ENCODE data around the gene SPOP.

DNA sequence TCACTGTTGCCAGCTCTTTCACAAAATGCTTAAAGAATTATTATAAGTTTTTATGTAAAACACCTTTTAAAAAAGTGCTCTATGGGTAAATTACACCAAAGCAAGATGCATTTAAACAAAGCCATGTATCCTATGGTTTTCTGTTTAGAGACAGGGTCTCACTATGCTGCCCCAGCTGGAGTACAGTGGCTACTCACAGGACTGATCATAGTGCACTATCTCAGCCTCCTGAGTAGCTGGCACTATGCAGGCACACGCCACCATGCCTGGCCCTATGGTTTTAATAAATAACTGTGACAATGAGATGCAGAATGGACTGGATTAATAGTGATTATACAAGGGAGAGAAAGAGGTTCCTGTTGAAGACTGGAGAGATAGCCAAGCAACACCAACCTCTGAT is 40.2 kb downstream of the SPOP start:
- TF ChIP-seq, protein P1, sequence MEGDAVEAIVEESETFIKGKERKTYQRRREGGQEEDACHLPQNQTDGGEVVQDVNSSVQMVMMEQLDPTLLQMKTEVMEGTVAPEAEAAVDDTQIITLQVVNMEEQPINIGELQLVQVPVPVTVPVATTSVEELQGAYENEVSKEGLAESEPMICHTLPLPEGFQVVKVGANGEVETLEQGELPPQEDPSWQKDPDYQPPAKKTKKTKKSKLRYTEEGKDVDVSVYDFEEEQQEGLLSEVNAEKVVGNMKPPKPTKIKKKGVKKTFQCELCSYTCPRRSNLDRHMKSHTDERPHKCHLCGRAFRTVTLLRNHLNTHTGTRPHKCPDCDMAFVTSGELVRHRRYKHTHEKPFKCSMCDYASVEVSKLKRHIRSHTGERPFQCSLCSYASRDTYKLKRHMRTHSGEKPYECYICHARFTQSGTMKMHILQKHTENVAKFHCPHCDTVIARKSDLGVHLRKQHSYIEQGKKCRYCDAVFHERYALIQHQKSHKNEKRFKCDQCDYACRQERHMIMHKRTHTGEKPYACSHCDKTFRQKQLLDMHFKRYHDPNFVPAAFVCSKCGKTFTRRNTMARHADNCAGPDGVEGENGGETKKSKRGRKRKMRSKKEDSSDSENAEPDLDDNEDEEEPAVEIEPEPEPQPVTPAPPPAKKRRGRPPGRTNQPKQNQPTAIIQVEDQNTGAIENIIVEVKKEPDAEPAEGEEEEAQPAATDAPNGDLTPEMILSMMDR (IDR thresholded peaks at IDR 0.05) = no peak
- no peak for TF ChIP-seq POLR2A (IDR thresholded peaks at IDR 0.05)
